Right renal cortex interstitium (tissue), 3 donors: ENCODE data around the gene ALKBH1. TPM values are rescaled to one million over a fixed set of nuclear protein-coding genes. Genes with fewer than 3 reads are reported as not detected.
"Not testable (repeated sequence)": the region's sequence is repeated elsewhere in the genome, so short reads cannot be mapped to it uniquely, and the experiment has no call there.

ENCODE experiments used
- DNase-seq, 3 donors: peaks; one replicate each; pipeline ENCODE4 v3.0.0-alpha.2; 2013; ENCODE audit warnings: low read depth in 3 of 3, low spot score in 2 of 3
- polyA plus RNA-seq, 3 donors: library from polyadenylated mRNA; unstranded; fragments of 120-200 nt; gene quantifications; one replicate each; pipeline ENCODE4 v1.2.1, GENCODE V29; 2013; ENCODE audit not compliant: insufficient read length in 3 of 3

Gene ALKBH1
- polyA plus RNA-seq, 3 donors: 15.6 to 19.0 (median 17.8) TPM

DNA sequence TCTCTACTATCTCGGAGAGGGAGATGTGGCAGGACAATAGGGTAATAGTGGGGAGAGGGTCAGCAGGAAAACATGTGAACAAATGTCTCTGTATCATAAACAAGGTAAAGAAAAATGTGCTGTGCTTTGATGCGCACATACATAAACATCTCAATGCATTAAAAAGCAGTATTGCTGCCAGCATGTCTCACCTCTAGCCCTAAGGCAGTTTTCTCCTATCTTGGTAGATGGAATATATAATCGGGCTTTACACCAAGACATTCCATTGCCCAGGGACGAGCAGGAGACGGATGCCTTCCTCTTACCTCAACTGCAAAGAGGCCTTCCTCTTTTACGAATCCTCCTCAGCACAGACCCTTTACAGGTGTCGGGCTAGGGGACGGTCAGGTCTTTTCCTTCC lies 72.4 kb downstream of the ALKBH1 start:
- DNase-seq: not testable (repeated sequence)

DNA sequence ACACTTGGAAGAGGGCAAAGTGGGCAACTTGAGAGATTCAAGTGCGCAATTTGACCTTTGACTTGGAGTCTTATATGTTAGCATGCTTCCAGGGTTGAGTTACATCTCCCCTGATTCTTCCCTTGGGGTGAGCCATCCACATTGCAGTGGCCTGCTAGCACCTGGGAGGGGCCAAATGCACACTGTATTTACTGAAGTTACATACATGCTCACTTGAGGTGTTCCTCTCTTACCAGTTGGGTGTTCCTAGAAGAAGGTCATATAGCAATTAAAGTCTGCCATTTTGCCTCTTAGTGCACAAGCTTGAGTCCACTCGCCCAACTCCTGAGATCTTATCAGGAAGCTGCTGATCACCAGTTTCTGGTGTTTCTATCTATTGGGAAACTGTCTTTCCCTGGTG lies 77.7 kb downstream of the ALKBH1 start:
- no peak for DNase-seq

DNA sequence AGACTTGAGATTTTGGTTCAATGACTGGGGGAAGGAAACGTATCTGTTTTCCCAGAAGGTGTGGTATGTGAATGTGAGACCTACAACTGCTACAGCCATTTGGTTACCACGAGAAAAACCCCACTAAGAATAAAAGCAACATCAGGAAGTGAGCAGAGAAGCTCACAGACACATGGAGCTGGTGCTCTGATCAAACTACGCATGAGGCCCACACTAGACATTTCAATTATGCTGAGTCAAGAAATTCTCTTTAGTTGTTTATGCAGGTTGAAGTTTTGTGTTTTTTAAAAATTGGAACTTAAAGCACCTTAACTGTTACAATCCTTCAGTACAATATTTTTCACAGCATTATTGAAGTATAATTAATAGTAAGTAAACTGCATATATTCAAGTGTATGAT lies 82.5 kb downstream of the ALKBH1 start:
- DNase-seq: no peak

DNA sequence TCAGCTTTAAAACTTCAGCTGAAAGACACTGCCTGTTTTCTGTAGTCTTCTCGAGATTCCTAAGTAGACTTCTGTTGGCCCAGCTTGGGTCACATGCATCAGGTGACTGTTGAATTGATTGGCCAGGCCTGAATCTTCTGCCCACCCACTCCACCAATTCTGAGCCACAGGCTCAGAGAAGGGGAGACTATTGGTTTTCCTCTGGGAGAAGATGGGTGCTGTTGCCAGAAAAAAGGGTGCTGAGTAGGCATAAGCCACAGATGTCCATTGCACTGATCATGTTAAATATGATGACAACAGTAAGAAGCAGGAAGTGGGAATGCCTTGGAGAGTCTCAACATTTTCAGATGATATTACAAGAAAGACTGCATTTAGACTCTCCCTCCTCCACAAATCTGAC lies 84.6 kb downstream of the ALKBH1 start:
- DNase-seq: no peak

Other genes with a start within 250 kb of the ALKBH1 start
- 100 to 1,000 TPM; 249 to 271 (median 249) TPM for gene AHSA1, start 249.9 kb downstream of the ALKBH1 start, polyA plus RNA-seq
- 1 to 10 TPM; 1.3 to 2.8 (median 1.4) TPM for gene ISM2, start 209.2 kb downstream of the ALKBH1 start, polyA plus RNA-seq
- gene SPTLC2, start 91.4 kb downstream of the ALKBH1 start, polyA plus RNA-seq: 10 to 100 TPM; 74.3 to 87.6 (median 84.0) TPM
- 100 to 1,000 TPM in 2 of 3 donors, 10 to 100 TPM in 1; 99.6 to 108 (median 108) TPM for gene SLIRP, start 80 bp upstream of the ALKBH1 start, polyA plus RNA-seq
- gene SNW1, start 53.1 kb upstream of the ALKBH1 start, polyA plus RNA-seq: 100 to 1,000 TPM in 1 of 3 donors, 10 to 100 TPM in 2; 93.7 to 101 (median 99.3) TPM
- gene ADCK1, start 92.1 kb upstream of the ALKBH1 start, polyA plus RNA-seq: 10 to 100 TPM in 1 of 3 donors, 1 to 10 TPM in 2; 8.6 to 11.3 (median 9.3) TPM